ENCODE measurements around the gene TRIM25.

The TRIM25 gene, protein sequence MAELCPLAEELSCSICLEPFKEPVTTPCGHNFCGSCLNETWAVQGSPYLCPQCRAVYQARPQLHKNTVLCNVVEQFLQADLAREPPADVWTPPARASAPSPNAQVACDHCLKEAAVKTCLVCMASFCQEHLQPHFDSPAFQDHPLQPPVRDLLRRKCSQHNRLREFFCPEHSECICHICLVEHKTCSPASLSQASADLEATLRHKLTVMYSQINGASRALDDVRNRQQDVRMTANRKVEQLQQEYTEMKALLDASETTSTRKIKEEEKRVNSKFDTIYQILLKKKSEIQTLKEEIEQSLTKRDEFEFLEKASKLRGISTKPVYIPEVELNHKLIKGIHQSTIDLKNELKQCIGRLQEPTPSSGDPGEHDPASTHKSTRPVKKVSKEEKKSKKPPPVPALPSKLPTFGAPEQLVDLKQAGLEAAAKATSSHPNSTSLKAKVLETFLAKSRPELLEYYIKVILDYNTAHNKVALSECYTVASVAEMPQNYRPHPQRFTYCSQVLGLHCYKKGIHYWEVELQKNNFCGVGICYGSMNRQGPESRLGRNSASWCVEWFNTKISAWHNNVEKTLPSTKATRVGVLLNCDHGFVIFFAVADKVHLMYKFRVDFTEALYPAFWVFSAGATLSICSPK

DNA sequence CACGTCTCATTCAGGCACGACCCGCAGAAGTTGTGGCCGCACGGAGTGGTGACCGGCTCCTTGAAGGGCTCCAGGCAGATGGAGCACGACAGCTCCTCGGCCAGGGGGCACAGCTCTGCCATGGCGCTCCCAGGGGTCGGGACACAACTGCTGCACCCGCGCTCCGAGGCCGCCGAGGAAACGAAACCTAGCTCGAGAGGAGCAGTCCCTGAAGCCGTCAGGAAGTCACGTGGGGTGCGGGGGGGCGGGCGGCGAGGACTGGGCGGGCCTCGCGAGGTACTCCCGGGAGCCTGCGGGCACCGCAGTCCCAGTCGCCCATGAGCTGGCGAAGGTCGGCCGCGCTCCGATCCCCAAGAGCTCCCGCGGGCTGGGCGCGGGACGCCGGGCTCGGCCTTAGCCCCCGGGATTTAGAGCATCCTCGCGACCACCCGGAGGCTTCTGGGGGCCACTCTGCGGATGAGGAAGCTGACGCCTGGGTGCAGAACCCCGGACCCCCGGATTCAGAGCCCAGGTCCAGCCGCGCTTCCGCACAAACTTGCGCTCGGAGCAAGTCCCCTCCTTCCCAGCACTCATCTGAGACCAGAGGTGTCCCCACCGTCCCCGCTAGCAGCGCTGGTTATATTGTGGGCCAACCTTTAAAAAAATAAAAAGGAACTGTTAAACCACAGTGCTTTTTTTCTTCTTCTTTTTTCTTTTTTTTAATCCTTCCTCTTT lies at the start of gene TRIM25:
Gene TRIM25 (minus strand): TSS at position 183 of the 714 bp plus-strand sequence. CDS start 61 bp downstream, at position 122.
- CTCF ChIA-PET = interaction anchor here (1.0 to 1.3 kb wide), 4 partner anchors 25 to 89 kb away, joined by 3 to 4 read pairs (median 3); no protein-coding TSS in a partner anchor
- POLR2A ChIA-PET = interaction anchor here (0.5 to 1.3 kb wide), 15 partner anchors 12 to 1462 kb away, joined by 3 to 9 read pairs (median 4); partner anchors contain the start of gene SCPEP1
- TF ChIP-seq, protein P1, sequence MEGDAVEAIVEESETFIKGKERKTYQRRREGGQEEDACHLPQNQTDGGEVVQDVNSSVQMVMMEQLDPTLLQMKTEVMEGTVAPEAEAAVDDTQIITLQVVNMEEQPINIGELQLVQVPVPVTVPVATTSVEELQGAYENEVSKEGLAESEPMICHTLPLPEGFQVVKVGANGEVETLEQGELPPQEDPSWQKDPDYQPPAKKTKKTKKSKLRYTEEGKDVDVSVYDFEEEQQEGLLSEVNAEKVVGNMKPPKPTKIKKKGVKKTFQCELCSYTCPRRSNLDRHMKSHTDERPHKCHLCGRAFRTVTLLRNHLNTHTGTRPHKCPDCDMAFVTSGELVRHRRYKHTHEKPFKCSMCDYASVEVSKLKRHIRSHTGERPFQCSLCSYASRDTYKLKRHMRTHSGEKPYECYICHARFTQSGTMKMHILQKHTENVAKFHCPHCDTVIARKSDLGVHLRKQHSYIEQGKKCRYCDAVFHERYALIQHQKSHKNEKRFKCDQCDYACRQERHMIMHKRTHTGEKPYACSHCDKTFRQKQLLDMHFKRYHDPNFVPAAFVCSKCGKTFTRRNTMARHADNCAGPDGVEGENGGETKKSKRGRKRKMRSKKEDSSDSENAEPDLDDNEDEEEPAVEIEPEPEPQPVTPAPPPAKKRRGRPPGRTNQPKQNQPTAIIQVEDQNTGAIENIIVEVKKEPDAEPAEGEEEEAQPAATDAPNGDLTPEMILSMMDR (IDR thresholded peaks at IDR 0.05; ENCODE audit: control extremely low read depth, extremely low read depth, low read depth, missing control alignments) = no peak

DNA sequence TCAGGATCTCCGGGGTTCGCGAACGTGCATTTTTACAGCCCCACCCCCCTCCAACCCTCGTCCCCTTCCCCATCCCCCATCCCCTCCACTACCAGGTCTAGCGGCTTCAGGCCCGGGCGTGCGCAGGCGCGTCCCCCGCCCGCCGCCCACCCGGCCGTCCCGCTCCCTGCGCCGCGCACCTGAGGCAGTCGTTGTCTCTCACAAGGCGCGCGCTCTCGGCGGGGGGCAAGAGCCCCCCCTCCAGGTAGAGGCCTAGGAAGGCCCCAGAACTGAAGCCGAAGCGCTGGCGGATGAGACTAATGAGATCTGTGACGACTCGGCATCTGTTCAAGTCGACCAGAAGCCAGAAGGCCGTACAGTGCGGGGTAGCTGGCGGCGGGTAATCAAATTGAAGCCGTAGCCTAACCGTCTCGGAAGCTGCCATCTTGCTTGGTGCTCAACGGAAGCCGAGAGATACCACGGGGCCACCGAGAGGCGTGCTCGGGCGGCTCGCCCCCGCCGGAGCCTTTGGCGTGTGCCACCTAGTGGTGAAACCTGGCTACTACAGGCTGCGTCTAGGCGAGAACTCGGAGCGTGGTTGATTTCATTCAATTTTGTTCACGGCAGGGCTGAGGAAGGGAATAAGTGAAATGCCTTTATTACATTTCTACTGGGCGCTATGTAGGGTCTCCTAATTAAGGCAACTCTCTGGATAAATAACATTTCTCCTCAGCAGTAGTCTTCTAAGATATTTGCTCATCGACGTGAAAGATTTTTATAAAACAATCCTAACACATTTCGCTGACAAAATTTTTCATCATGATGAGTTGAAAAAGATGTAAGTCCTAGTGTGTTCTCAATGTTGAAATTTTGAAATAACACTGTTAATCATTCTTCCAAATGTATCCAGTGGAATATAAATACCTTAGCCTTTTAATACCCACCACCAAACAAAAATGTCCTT lies 47.0 kb upstream of the TRIM25 start, which contains the start of gene COIL:
Gene COIL (minus strand): TSS at position 455 of the 943 bp plus-strand sequence. CDS start 31 bp downstream, at position 424.
- POLR2A ChIA-PET = interaction anchor here (0.5 kb wide), 1 partner anchor 1543 kb away, joined by 3 read pairs; no protein-coding TSS in a partner anchor

More for the DNA sequence above, at the start of gene TRIM25:
- DNase-seq (ENCODE audit: extremely low spot score) = peak; percentile 97

DNA sequence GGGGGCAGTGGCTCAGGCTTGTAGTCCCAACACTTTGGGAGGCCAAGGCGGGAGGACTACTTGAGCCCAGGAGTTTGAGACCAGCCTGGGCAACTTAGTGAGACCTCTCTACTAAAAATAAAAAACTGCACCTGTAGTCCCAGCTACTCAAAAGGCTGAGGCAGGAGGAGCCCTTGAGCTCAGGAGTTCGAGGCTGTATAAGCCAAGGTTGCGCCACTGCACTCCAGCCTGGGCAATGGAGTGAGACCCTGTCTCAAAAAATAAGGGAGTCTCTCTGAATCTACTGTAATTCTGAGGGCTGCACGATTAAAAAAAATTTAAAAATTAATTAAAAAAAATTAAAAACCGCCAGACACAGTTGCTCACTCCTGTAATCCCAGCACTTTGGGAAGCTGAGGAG lies 43.1 kb upstream of the TRIM25 start:
- CTCF ChIA-PET = interaction anchor here (1.0 to 2.2 kb wide), 2 partner anchors 137 to 159 kb away, joined by 3 to 11 read pairs; no protein-coding TSS in a partner anchor
- POLR2A ChIA-PET = interaction anchor here (0.6 kb wide), 1 partner anchor 931 kb away, joined by 8 read pairs; no protein-coding TSS in a partner anchor
- TF ChIP-seq, protein P1 (IDR thresholded peaks at IDR 0.05; ENCODE audit: control extremely low read depth, extremely low read depth, low read depth, missing control alignments) = no peak
- DNase-seq (ENCODE audit: extremely low spot score) = no peak

More for the DNA sequence above, 47.0 kb upstream of the TRIM25 start, which contains the start of gene COIL:
- peak; percentile 93 for DNase-seq (ENCODE audit: extremely low spot score)
- TF ChIP-seq, protein P1 (IDR thresholded peaks at IDR 0.05; ENCODE audit: control extremely low read depth, extremely low read depth, low read depth, missing control alignments) = peak; percentile 96
- CTCF ChIA-PET = interaction anchor here (0.6 to 1.8 kb wide), 16 partner anchors 8 to 145 kb away, joined by 3 to 17 read pairs (median 3); partner anchors contain the start of gene SCPEP1

DNA sequence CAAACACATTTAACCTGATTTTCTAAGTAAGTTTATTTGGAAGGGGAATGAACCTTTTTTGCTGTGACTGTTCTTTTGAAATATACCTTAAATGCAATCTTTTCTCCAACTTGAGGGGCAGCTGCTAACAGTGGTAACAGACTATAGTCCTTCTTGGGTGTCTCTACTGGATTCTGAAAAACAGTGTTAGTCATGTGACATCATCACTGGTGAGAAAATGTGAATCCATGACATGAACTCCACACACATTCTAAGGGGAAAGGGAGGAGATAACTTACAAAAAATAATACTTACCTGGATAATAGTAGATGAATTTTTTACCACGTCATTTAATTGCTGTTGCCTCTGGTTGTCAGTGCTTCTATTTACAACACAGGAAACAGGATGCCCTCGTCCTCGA lies 35.7 kb upstream of the TRIM25 start:
- POLR2A ChIA-PET = interaction anchor here (0.6 kb wide), 1 partner anchor 29 kb away, joined by 3 read pairs; no protein-coding TSS in a partner anchor
- CTCF ChIA-PET = interaction anchor here (0.7 to 1.7 kb wide), 4 partner anchors 10 to 73 kb away, joined by 3 to 6 read pairs (median 4); partner anchors contain the start of gene COIL
- TF ChIP-seq, protein P1 (IDR thresholded peaks at IDR 0.05; ENCODE audit: control extremely low read depth, extremely low read depth, low read depth, missing control alignments) = no peak
- DNase-seq (ENCODE audit: extremely low spot score) = no peak

DNA sequence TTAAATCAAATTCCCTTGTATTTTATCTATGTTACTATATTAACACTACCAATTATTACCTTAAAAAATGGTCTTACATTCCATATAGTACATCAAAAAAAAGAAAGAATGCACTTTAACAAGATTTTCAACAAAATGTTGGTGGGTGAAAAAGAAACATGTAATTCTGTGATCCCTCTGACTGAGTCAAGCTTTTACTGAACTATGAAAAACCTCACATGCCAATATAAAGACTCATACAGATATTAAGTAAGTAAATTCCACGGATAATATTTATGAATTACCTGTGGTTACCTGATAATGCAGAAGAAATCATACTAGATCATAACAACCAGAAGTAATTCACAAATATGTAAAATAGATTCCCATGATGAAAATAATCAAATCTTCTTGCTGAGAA lies 34.6 kb upstream of the TRIM25 start:
- TF ChIP-seq, protein P1 (IDR thresholded peaks at IDR 0.05; ENCODE audit: control extremely low read depth, extremely low read depth, low read depth, missing control alignments) = no peak
- no peak for DNase-seq (ENCODE audit: extremely low spot score)
- ChIA-PET CTCF (interaction anchor here (0.5 to 1.7 kb wide), 4 partner anchors 9 to 169 kb away, joined by 3 to 6 read pairs (median 4); partner anchors contain the start of gene COIL), POLR2A (no interaction called here)

All from GM10248 (cell line).